UCSD-AML1 (cell line): ENCODE measurements around the gene ESR1.
"Not testable (repeated sequence)": the region's sequence is repeated elsewhere in the genome, so short reads cannot be mapped to it uniquely, and the experiment has no call there.

Experiments
- DNase-seq: peaks from one replicate; lab custom pipeline; 2025; ENCODE audit not compliant: unreplicated experiment; lab: John Stamatoyannopoulos, UW

Gene ESR1

DNA sequence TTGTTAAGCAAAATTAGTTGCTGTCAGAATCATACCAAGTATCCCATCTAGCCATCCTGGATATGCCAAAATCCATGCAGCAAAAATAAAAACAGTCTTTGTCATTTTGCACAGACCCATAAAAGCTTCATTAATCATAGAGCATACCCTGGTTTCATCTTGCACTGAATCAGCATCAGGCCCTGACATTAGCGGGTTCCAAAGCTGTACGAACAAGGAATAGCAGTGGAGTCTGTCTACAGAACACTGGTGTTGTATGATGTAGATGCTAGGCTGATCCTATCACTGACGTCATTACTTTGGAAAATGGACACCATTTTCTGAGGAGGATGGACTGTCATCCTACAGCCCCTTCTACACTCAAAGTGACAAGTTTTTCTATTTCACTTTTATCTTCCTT is 315.6 kb downstream of the ESR1 start:
- no peak for DNase-seq

DNA sequence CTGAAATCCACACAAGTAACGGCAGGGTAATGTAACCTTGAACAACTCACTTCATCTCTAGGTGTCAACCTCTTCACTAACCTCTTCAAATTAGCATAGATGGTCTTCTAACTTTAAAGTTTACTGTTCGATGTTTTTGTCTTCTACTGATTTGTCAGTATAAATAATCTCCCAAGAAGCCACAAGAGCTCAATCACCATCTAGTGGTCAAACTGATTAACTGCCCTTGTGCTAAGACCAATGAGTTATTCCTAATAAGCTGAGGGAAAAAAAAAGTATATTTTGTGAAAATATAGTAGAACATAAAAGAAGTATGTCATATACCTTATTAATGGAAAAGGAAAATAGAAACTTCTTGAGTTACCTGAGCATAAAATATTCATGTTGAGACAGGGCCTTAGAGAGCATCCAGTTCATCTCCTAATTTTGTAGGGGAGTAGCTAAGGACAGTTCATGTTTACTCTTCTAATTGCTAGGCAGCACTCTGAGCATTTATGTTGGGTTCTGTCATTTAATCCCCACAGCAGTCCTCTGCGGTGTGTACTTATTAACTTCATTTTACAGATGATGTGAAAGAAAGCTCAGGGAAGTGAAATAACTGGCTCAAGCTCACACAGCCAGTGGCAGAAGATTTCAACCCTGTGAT is 317.1 kb downstream of the ESR1 start:
- DNase-seq, result no peak

DNA sequence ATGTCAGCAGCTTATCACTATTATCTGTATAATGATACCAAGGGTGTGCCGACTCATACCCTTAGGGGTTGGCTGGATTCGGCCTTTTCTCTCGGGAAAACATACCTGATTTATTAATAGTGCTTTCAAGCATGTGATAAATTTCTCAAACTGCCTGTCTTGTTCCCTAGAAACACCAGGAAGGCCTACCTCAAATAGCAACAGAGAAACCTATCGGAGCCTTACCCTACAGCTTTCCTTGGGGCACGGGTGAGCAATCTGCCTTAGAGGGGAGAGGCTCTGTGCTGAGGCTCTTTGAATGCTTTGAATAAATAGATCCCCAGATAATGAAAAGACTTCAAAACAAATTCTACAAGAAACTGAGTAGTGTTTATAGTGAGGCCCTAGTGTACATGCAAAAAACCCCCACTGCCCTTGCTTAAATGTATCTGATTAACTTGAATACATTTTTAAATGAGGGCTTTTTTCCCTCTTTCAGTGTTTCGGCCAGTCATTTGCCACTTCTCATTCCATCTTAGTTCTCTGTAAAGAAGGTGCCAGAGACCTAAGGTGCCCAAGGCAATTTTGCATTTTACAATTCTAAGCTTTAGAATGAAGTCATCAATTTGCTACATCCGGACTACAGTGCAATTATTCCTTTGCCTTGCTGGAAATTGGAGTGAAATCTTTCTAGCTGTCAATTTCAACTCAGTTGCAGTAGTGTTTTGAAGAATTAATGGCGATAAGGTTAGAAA is 320.1 kb downstream of the ESR1 start:
- no peak for DNase-seq

DNA sequence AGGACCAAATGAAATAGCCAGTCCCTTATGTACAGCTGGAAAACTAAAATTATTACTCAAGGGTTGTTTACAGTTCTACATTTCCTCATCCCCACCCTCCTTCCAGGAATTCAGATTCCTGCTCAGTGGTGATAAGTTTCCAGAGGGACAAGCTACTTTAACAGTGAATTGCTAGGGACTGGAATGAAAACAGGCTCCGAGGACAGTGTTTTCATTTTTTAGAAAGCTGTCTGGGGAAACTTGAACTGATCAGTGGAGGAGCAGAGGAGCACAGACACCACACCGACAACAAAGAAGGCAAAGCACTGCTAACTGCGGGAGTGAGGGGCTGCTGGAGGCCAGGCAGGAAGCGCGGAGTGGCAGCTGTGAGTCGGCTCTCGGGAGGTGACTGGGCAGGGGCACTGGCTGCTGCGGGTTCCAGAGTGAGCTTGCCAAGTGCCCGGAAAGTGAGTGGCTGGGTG is 322.2 kb downstream of the ESR1 start:
- DNase-seq, result no peak

DNA sequence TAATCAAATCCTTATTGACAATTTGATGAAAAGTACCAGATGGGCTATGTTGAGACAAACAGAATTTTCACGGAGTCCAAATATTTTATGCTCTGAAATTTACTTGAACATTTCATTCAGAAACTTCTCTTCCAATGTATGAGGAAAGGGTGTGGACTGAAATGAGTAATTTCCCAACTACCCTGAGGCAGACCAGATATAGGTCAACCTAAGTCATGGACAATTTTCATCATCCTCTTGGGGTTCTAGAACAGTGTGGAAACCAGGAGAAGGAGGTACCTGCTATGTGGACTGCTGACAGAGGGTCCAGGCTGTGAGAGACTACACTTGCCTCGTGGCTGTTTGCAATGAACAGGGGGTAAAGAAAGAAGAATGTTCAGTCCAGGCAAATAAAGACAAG is 323.0 kb downstream of the ESR1 start:
- no peak for DNase-seq

DNA sequence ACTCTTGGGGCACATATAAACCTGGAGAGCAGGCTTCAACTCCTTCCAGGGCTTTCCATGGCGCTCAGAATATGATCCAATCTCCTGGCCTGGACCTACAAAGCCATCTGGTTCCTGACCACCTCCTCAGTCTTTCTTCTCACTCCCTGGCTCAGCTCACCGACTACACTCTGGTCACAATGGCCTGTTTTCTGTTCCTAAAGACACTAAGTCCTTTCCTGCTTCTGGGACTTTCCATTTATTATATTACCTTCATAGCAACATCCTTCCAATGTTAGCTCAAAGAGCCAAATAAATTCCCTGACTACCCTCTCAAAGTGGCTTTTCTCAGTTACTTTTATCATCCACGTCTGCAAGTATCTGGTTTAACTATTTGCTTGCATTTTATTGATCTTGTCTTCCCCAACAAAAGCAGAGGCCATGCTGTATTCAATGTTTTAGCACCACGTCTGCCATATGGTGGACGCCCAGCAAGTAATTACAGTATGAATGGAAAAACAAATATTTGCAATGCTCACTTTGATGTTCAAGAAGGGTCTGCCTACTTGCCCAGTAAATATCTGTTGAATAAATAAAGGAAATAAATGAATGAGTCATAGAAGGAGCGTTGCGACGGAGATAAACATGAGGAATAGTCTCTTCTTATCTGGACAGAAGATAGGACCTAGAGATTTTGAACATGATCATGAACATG is 328.4 kb downstream of the ESR1 start:
- DNase-seq, result no peak

DNA sequence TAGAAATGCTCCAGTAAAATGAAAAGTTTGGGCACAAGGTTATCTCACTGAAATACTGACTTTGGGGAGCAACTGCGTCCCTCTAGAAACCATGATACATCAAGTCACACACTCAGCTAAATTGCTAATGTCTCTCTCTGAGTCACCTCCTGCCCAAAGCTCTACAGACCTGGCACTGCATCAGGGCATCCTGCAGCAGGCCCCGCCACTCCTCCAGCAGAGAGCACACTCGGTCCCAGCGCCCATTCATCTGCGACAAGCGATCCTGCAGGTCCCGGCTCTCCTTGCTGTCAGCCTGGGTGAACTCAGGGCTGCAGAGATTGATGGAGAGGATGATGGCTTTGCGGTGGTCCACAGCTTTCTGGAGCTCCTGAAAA is 329.0 kb downstream of the ESR1 start:
- no peak for DNase-seq

DNA sequence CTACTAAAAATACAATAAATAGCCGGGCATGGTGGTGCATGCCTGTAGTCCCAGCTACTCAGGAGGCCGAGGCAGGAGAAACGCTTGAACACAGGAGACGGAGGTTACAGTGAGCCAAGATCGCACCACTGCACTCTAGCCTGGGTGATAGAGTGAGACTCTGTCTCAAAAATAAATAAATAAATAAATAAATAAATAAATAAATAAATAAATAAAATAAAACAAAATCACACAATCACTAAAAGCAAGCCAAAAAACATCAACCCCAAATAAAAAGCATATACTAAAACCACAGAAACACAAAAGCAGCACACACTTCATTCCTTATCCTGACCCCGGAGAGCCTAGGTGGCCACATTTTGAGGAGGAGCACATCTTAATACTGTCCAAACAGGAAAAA is 330.9 kb downstream of the ESR1 start:
- DNase-seq, result not testable (repeated sequence)

DNA sequence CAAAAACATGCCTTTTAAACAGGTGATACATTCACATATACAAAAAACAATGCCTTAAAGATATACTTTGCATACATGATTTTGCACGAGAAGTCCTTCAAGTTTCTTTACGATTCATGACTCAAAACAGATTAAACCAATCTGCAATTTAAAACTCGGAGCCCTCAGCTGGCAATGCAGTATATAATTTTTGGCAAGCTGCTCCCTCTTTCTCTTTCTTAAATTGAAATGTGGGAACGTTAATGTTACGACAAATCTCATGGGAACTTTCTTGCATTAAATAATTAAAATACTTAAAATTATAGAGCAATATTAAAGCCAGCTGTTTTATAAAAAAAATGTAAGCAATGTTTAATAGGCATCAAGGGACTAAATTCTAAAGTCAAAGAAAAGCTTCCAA is 334.6 kb downstream of the ESR1 start:
- no peak for DNase-seq

DNA sequence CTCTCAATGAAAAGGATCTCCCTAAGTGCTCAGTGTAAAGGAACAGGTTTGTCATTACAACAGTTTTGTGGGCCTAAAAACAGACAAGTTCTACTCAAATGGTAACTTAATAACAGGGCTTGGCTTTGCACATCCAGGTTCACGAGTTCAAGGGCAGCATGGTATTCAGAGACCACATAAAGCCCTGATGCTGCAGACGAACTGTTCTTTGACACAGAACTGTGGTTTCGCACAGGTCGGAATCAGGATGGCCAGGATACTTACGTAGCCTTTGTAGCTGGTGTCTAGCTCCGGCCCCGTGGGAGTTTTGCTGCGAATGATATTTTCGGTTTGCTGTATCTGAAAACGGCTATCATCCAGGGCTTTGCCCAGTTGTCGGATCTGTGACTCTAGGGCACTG is 335.9 kb downstream of the ESR1 start:
- DNase-seq, result no peak

DNA sequence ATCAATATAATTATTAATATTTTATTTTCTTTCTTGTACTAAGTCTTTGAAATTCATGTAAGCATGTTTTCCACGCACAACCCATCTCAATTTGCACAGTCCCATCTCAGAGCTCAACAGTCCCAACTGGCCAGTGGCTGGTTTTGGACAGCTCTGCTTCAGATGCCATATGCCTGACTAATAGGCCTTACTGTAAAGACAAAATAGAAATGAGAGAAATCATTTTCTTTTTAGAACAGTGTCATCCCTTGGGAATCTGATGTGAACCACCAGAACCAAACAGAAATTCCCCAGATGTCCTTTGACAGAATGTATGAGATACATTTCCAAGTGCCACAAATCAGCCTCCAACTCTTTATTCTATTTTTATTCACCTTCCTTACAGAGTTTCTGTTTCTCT is 338.9 kb downstream of the ESR1 start:
- DNase-seq, result no peak

DNA sequence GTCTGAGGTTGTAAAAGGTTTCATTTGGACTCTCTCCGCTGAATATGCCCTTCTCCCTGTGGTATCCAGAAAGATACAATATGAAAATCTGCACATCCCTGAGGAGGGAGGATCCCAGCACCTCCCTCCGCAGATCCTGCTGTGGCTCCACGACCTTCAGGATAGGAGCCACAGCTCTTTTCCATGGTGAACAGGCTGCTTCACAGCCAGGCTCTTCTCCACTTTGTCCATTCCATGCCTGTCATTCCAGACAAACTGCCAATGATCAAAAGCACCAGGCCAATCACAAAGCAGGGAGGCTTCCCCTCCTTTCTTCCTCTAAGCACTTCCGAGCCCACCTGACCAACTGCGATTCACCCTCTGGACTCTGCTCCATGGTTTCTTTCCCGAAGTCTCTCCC is 339.8 kb downstream of the ESR1 start:
- DNase-seq, result no peak

DNA sequence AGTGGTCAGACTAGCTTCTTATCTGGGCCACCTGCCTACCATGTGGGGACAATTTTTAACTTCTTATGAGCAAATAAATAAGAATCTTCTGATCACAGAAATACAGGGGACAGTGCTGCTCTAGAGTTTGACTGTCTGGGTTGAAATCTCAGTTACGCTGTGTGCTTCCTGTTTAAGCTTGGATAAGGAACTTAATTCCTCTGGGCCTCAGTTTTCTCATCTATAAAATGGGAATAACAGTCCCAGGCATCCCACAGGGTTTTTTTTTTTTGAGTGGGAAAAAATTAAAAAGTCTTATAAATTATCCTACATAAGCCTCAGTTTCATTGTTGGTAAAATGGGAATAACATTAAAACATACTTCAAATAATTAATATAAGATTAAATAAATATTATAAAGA is 340.9 kb downstream of the ESR1 start:
- no peak for DNase-seq

DNA sequence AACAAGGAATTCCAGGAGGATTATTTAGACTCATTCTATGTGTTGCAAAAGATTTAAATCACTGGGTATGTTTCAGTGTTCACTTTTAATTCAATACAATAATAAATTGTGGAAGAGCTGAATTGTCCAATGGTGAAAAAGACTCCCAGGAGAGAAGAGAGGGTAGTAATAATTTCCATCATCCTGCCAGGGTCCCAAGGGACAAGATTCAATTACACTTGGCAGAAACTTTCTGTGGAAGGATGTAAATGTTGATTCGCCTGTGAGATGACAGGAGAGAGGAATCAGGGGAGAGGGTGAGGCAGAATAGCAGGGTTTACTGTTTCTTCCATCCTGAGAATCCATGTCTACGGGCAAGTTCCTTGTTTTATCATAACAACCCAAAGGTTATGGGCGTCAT is 342.7 kb downstream of the ESR1 start:
- DNase-seq, result no peak

DNA sequence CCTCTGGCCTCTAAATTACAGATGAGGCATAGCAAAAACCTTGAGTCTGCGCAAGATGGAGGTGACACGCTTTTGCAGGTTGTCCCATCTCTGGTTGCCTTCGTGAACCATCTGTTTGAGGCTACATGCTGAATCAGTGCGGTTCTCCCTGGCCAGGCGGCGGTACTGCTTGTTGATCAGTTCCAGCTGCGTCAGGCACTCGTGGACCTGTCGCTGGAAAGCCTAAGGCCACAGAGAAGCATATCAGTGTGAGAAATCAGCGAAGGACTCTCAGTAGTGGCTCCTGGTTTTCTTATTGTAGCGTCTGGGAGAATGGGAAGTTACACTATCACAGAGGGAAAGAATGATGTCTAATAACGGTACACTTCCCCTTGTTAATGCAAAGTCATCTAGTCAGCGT is 344.4 kb downstream of the ESR1 start:
- no peak for DNase-seq

DNA sequence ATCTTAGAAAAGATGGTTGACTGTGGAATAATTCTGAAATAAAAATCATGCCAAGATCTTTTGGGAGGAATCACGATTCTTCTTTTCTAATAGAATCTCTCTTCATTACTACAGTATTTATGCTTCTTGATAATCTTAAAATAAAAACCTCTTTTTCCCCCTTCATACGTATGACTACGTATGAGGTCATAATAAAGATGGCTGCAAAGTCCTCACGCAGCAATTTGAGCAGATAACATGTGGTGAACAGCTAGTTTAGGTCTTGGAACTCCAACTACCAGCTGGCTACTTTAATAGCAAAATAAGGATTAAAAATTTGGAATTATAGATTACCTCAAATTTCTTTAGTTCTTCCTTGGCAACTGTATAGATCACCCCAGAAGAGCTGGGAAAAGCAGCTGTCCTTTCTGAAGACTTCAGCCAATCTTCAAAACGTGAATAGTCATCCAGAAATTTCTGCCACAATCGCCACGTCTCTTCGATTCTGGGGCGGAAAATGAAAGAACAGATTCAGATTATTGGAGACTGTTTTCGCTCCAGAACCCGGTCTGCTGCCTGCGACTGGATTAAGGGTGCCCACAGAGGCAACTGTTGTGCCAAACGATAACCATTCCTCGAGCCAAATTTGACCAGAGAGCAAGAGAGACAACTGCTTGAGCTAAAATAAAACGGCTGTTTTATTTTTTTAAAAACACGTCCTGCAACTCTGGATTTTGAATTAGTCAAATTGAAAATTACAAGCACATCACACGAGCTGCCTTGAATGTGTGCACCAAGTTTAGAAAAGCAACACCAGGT is 347.3 kb downstream of the ESR1 start:
- no peak for DNase-seq

DNA sequence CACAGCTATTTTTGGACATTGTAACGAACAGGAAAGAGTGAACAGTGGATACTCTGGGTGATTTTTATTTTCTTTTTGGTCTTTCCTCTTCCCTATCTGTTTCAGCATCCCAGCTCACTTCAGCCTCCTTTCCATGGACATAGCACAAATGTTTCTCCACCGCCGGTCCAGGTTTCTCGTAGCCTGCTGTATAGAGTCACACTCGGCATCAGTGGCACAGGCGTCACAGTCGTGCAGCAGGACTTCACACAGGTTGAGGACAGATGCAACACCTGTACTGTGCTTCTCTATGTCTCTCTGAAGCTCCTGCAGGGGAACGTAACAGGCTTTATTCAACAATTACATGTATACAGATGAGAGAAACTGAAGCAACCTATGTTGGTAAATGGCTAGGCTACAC is 348.3 kb downstream of the ESR1 start:
- DNase-seq, result no peak

DNA sequence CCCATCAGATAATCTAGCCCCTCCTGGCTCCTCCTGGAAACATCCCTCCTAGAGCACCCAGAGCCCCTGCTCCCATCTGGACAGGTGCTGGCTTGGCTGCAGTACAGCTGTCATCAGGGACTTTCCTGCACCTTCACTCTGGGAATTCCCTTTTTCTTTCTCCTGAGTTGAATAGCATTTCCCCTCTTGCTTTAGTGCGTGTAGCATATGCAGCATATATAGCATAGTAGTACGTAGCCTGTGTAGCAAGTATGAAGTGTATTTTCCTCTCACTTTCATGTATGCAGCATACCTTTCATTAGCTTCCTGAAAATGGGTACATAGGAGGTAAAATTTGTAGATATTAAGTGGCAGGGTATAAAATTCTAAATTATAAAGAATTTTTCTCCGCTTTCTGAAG is 352.9 kb downstream of the ESR1 start:
- DNase-seq, result no peak

DNA sequence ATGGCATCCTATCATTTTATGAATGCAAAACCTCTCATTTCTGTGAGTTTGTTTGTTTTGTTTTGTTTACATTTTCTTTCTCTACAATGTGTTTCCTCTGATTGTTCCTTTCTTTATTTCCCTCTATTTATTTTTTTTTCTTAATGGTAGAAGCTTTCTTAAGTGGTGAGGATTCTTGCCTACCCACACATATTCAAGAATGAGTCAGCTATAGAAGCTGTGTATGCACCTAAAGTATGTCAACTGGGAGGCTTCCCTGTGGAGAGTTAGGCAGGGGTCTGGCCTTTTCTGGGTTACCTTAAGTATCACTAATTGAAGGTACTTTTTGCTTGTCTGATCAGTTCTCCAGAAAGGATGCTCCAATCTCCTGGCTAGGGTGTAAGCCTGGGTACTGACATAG is 354.0 kb downstream of the ESR1 start:
- DNase-seq, result no peak

DNA sequence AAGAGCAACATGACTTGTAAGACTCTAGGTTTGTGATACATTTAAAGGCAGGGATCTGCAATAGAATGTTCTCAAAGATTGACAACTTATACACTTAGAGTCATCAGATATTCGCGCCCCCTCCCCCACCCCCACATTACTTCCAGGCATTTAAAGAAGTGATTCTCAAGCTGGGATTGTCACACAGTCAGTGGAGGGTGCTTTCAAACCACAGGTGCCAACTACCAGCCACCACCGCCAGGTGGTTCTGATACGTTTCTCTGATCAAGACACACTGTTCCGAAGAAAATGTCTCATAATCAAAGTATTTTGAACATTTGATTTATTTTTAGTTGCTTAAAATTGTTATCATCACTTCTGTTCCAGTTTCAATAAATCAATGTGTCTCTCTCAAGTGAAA is 357.5 kb downstream of the ESR1 start:
- DNase-seq, result no peak

DNA sequence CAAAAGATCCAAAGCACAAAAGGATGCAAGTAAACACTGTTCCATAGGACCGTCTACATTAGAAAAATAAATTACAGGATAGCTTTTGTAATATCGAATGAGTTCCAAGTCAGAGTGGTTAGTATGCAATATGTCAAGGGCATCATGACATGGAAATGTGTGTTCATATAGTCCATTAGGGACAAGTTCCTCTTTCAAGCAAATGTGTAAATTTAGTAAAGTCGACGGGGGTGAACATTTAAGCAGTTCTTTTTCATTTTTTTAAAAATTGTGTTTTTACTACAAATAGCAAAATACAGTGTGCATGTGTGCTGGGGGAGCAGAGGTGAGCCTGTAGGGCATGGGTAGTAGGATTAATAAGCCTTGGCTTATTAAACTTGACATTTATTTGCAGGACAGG is 359.0 kb downstream of the ESR1 start:
- no peak for DNase-seq

DNA sequence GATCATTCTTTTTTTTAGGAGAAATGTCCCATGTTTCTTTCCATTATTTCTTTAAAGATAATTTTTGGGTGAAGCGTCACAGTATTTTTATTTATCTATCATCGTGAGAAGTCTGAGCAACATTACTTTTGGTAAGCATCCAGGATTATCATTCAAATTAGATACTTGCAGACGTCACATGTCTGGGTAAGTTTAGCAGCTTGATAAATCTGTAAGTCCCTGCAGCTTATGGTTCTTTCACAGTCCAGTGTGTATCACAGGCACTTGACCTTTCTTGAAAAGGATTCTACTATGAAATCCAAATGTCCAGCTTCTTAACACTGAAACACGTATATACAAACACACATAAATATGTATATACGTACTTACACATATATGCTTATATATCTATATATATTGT is 359.4 kb downstream of the ESR1 start:
- DNase-seq, result no peak
